ENCODE results near the gene KCNA10.
A peak's percentile ranks its signal among the peaks of the same experiment; 100 is the strongest.

Gene KCNA10

DNA sequence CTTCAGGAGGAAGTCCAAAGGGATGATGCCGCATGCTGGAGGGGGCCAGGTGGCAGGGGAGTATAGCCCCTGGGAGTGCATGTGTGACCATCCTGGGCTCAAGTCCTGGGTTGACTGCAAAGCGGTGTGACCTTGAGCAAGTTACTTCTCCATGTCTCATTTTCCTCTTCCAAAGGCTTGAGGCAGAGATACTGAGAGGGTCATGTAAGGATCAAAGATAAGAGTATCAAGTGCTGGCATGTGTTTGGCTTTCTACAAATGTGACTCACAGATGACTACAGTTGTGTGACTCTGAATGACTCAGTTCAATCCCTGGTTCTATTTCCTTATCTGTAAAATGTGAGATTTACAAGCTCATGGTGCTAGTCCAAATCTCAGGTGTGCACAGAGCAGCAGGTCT is 41.9 kb downstream of the KCNA10 start:
- DNase-seq: peak; percentile 41 to 56

DNA sequence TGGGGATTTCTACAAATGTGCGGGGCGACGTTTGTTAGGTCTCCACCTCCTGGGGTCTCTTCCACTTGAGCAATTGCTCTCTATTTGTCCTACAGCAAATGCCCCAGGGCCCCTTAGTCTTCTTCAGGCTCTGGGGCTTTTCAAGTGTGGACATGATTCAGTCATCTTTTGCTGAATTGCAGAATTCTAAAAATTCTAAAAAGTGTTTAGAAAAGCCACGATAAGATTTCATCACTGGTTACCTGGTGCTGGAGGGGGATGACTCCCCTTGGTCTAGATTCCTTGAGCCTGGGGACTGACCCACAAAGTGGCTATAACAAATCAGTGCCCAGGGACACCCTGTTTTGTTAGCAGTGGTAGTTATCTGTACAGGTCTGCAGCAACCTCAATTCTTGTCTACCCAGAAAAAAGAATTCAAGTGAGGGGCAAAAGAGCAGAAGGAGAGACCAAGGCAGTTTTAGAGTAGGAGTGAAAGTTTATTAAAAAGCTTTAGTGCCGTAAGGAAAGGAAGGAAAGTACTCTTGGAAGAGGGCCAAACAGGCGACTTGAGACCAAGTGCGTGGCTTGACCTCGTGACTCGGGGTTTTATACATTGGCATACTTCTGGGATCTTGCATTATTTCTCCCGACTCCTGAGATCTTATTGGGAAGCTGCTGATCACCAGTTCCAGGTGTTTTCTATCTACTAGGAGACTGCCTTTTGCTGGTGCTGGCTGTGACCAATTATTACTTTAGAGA is 42.8 kb downstream of the KCNA10 start:
- no peak for DNase-seq

DNA sequence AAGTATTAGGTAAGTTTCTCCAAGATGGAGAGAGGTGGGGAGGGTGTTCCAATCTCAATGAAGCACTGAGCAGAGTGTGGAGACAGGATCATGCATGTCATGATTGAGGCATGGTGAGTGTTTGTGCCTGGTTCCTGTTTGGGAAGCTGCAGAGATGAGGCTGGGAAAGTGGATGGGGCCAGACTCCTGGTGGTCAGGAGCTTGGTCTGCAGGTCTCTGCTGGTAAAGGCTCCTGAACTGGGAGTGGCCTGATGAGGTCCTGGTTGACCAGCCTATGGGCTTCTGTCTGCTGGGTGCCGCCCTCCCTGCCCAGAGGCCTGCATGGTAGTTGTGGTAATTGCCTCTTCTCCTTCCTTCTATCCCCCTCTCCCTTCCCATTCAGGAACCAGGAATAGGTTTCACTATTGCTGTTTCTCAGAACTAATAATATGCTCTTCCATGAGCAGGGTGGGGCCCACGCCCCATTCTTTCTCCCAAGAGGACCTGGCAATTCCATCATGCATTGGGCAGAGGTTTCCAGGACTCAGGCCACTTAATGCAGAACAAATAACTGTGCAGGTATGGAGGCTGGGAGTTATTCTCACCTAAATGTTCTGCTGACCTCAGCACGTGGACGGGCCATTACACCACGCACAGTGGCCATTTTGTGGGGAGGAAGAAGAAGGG is 43.5 kb downstream of the KCNA10 start:
- no peak for DNase-seq

DNA sequence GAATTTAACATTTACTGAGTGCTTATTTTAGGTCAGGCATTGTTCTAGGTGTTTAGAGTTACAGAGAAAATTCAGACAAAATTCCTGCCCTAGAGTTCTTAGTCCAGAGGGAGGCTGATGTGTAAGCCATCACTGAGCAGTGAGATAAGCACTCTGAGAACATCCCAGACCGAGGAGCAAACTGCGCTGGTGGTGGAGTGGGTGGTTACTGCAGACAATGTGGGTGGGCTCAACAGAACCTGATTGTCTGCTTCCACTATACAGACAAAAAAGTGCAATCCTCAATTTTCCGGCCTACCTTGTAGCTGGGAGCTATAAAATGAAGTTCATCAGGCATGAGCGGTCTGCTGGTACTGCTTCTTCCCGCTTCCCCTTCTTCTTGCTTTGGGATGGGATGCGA is 44.5 kb downstream of the KCNA10 start:
- no peak for DNase-seq

DNA sequence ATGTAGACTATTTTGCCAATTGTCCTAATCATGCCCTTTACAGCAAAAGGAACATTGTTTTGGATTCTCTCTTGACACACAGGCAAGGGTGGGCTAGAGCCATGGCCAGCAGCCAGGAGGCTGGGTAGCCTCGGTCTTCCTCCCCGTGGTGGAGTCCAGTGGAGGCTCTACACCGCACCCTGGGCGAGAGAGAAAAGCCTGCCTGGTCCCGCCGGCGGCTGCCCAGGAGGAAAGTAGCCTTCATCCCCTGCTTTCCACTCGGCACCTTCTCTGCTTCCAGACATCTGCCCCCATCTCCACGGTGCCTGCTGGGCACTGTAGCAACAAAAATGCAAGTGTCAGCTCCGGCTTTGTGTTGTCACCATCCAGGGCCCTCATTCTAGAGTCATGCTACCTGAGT is 46.4 kb downstream of the KCNA10 start:
- no peak for DNase-seq

DNA sequence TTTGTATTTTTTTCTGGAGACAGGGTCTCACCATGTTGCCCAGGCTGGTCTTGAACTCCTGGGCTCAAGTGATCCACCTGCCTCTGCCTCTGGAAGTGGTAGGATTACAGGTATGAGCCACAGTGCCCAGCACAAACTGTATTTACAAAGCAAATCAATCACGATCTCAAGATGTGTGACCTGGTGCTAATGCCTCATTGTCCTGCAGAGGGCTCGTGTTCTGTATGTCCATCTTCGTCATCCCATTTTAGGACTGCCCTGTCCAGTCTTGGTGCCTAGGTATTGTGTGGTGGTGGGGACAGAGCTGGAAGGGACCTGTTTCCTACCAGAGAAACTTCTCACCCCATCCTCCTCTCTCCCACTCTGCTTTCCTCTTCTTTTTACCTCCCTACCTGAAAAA is 47.8 kb downstream of the KCNA10 start:
- no peak for DNase-seq
